DMS79 treated with DMSO at 0.1 percent for 48 hours (cell line): Measurements from ENCODE around the gene TMEM25.

Experiments
- DNase-seq: peaks from one replicate; lab custom pipeline; 2025; lab: John Stamatoyannopoulos, UW

TMEM25 gene

GRCh38 chr11:118581057-118581456, 50.1 kb downstream of the TMEM25 start:
- DNase-seq, result no peak
